SW 1271 (cell line): Measurements from ENCODE around the gene CD82.

Source experiments
- DNase-seq, 2 experiments: peaks; one replicate each; lab custom pipeline; 2025; lab: John Stamatoyannopoulos, UW

The CD82 gene

GRCh38 chr11:44577231-44577830 is 11.9 kb downstream of the CD82 start:
- DNase-seq: no peak

- DNase-seq: no peak
These were observed 12.8 kb downstream of the CD82 start for GRCh38 chr11:44578279-44578678.

- no peak for DNase-seq
These were observed 13.9 kb downstream of the CD82 start for GRCh38 chr11:44579302-44579761.

- no peak for DNase-seq
These were observed 15.2 kb downstream of the CD82 start for GRCh38 chr11:44580701-44581100.

DNA sequence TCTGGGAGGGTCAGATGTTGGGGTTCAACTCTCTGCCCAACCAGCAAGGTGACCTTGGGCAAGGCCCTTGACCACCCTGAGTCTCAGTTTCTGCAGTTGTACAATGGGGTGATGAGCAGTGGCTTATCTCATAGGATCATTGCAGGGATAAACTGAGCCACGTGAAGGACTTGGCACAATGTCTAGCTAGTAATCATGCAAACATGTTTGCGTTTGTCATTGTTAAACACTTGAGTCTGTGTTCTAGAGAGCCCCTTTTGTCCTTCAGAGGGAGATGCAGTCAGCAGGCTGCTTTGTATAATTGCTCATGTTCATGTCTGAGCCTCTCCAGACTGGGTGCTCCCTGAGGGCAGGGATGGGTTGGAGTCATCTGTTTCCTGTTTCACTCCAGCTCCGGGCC is 15.8 kb downstream of the CD82 start:
- no peak for DNase-seq

DNA sequence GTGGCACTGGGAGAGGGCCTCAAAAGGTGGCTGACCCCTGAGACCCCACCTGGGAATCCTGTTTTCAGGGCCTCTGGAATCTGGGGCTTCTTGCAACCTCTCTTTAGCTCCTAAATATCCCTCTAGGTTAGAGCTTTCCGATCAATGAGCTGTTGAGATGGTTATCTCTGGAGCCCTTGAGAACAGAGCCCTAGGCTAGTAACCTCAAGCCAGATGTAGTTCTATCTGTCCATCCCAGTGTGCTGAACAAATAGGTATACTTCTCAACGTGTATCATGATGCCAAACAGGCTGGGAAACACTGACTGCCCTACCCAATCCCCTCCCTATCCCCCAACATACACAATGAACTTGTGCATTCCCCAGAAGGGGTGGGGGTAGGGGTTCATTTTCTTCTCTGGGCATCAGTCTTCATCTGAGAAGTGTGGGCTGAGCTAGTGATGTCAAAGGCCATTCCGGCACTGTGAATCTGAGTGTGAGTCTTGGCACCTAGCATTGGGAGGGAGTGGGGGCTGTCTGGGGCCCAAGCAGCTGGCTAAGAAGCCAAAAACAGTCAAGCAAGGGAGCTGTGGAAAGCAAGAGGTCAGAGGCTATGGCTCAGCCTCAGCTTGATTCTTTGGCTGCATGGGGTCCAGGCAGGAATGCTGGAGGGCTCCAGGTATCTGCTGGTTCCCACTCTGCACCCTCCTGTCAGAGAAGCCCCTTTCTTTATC is 17.3 kb downstream of the CD82 start:
- no peak for DNase-seq

- no peak for DNase-seq
These were observed 17.8 kb downstream of the CD82 start for GRCh38 chr11:44583353-44583669.

GRCh38 chr11:44585421-44585820 is 20.0 kb downstream of the CD82 start:
- no peak for DNase-seq

- no peak for DNase-seq
These were observed 23.8 kb downstream of the CD82 start for GRCh38 chr11:44589301-44589700.

DNA sequence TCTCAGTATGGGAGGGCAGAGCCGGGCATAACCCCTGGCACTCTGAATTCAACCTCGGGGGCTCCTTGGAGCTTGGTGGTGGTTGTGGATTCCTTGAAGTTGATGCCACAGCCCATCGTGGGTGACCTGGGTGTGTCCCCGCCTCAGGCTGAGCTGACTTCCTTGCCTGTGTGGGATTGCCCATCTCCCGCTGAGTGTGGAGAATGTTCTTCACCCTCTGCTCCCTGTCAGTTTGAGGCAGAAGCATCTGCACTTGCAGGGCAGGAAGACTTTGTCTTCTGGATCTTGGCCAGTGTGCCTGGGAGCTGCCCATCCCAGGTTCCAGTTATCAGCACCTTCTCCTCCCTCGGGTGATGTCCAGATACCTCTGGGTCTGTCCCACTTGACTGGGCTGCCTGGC is 25.3 kb downstream of the CD82 start:
- no peak for DNase-seq

DNA sequence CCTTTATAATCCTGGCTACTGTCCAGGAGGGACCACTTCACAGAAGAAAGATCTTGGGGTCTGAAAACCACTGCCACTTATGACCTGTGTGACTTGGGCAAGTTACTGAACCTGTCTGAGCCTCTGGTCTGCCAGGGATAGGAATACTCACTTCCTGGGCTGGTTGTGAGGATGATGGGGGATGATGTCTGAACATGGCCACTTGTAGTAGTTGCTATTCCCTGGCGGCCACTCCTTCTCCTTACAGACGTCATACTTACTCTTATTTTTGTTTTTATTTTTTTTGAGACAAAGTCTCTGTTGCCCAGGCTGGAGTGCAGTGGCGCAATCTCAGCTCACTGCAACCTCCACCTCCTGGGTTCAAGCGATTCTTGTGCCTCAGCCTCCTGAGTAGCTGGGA is 26.1 kb downstream of the CD82 start:
- DNase-seq: no peak

DNA sequence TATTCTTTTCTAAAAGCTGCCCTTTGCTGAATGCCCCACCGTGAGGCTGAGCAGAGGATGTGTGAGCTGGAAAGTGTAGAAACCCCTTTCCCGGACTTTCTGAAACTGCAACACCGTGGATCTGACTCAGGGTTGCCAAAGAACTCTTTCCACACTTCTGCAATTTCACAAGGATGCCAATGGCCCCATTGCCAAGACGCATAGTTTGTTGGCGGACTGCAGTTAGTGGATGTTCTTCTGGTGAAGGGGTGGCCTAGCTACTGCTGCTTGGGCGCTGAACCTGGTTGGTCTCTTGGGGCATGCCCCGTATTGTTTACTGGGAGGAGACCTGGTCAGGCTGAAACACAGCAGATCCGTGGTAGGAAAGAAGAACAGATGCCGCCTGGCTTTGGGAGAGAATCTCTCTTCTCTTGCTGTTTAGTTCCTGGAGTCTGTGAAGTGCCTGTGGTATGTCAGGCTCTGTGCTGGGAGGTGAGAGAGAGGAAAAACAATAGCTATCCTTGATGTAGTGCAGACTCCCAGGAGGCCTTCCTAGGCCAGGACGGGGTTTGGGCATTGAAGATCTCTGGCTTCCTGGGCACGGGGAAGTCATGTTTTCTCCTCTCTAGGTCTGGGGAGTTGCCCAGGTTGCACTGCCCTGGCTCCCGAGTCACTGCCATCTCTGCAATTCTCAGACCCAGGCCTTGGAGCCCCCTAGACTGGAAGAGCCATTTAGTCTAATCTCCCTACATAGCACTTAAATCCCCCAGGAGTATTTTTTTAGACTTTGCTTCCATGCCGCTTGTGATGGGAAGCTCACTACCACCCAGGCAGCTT is 26.9 kb downstream of the CD82 start:
- no peak for DNase-seq

DNA sequence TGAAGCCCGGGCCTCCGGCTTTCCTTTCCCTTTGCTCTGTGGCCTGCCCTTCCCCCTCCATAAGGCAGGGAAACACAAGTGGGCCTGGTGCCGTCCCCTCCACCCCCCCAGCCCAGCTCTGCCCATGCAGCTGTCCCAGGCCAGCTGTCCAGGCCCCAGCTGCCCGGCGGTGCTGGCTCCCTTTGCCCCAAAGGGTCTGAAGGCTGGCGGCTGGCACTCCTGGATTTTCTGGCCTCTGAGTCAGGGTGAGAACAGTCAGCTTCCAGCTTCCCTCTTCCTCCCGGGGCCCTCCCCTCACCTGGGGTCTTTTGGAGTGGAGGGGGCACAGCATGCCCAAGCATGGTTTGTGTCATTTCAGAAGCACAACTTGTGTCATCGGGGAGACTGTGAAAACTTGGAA is 27.8 kb downstream of the CD82 start:
- DNase-seq: no peak

GRCh38 chr11:44595006-44595405 is 29.5 kb downstream of the CD82 start:
- DNase-seq: no peak

DNA sequence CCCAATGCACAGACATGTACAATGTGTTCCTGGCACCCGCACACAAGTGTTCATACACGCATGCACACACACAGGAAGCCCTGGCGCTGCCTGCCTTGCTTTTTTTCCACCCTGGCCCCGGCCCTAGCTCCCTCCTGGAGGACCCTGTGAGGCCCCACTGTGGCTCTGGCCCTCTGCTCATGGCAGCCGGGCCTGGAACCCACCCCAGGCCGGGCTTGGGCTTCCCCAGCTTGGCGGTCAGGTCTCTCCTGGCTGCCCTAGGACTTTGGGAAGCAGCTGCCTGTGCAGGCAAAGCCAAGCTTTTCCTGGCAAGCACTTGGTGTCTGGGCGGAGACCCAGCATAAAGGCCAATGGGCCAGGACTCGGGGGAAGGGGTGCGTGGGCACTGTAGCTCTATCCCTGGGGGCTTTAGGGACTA is 30.5 kb downstream of the CD82 start:
- DNase-seq: no peak

DNA sequence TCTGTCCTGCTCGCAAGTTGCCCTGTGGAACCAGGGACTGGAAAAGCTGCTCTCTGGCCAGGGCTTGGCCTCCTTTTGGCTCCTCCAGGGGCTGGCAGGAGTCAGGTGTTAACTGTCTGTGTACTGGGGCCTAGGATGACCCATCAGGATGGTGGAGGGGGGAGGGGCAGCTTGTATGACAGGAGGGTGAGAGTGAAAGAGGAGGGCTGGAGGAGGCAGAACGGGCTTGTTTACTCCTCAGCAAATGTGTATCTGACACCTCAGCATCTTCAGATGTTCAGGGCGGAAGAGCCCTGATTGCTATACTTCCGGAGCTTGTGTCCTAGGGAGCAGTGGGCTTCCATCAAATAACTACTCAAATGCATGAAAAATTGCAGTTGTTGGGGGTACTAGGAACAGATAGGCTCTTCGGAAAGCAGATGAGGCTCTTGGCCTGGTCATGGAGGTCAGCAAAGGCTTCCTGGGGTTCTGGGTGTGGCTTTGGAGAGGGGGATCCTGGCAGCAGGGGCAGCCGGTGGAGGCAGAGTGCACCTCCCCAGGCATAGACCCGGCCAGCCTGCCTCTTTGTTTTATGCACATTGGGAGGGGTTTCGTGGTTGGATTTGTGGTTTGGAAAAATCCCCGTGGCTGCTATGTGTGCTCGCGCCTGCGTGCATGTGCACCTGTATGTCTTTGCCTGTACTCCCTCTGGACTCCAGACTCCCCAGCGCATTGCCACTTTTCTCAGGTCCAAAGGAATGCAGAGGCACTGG is 31.2 kb downstream of the CD82 start:
- DNase-seq: no peak

DNA sequence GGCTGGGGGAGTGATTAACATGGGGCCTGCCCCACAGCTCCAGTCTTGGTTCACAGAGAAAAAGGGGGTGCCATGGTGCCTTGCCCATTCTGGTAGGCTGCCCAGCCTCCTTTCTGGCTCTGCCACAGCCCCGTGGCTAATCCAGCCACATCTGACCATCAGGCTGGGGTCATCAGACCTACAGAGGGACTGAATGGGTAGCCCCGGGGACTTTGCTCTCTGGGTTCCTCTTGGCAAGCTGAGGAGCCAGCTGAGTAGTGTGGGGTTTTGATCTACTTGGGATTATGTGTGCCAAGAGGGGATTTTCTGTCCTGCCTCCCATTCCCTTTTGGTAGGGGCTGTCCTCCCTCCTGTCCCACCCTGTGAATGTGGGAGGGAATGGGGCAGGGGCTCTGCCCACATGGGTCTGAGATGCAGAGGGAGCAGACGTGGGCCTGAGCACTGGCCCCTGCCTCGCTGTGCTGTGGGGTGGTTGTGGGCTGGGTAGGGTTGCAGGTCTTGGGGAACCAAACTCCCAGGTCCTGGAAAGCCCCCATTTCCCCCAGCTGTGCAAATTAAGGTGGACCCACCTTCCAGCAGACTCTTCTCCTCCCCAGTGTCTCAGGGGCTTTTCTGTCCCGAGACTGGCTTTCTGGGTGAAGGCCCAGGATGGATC is 32.0 kb downstream of the CD82 start:
- no peak for DNase-seq

GRCh38 chr11:44598831-44599230 is 33.4 kb downstream of the CD82 start:
- no peak for DNase-seq

- no peak for DNase-seq
These were observed 34.8 kb downstream of the CD82 start for GRCh38 chr11:44600261-44600660.

DNA sequence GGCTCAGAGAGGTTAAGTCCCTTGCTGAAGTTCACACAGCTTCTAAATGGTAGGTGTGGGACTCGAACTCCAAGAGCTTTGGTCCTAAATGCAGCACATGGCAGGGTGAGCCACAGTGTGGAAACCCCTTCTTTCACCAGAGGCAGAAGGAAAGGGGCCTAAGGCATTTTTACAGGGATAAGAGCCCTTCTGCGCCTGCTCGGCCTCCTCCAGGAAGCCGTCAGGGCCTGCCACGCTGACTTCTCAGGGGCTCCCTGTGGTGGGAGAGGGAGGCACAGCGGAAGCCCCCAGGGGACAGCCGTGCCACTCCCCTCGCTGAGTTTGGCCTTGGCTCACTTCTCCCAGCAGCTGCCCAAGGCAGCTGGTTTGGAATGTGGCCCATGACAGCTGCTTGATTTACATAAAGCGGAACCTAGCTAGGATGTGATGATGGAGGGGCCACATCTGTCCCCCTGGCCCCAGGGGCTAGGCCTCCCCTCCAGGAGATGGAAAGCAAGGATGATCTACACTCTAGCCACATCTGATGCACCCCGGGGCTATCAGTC is 35.4 kb downstream of the CD82 start:
- no peak for DNase-seq

DNA sequence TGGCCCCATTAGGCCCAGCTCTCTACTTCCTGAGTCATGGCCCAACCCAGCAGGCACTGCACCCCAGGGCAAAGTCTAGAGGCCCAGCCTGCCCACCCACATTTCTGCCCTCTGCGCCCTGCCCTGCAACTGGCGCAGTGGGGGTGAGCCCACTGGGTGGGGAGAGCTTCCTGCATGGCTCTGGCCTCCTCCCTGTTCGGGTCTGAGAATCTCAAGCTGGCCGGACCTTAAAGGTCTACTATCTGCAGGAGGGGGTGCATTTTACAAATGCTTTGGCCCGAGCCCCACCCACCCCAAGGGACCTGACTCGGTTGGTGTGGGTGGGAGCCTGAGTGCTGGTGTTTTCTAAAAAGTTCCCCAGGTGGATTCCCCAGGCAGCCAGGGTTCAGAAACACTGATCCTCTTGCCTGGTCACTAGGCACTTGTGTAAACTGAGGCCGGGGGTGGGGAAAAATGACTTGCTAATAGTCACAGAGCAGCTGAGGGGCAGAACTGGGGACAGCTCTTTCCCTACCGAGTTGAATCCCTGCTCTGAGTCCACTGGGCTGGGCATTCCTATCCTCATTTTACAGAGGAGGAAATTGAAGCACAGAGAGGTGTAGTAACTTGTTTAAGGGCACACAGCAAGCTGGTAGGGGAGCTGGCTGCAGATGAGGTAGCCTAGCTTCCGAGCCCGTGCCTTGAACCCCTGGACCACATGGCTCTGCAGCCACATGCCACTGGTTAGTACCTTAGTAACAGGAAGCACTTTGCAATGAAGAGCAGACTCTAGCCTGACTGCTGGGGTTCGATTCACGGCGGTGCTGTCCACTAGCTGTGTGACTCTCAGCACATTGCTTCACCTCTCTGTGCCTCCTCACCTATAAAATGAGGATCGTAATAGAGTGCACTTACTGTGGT is 36.3 kb downstream of the CD82 start:
- no peak for DNase-seq
